Measurements from ENCODE around the gene DHRS3. TPM values are rescaled to one million over a fixed set of nuclear protein-coding genes. Genes with fewer than 3 reads are reported as not detected.

Gene DHRS3
- total RNA-seq, 1 experiment from 2014 or later: 87.0 TPM

- H3K9ac ChIP-seq (ENCODE audit: low read length): peak overlapping the region; percentile 60
- RAD21 ChIA-PET (ENCODE audit: low non-redundant PET in 1 of 2, low total read pairs in 2 of 2, uncharacterized antibody in 2 of 2, unreplicated experiment in 2 of 2): interaction anchor here in 1 of 2 experiments (1.0 kb wide), 1 partner anchor 9 kb away, joined by 3 read pairs; no protein-coding TSS in a partner anchor
- no peak for TF ChIP-seq ATF3 (IDR thresholded peaks at IDR 0.05)
- TF ChIP-seq, protein P1, sequence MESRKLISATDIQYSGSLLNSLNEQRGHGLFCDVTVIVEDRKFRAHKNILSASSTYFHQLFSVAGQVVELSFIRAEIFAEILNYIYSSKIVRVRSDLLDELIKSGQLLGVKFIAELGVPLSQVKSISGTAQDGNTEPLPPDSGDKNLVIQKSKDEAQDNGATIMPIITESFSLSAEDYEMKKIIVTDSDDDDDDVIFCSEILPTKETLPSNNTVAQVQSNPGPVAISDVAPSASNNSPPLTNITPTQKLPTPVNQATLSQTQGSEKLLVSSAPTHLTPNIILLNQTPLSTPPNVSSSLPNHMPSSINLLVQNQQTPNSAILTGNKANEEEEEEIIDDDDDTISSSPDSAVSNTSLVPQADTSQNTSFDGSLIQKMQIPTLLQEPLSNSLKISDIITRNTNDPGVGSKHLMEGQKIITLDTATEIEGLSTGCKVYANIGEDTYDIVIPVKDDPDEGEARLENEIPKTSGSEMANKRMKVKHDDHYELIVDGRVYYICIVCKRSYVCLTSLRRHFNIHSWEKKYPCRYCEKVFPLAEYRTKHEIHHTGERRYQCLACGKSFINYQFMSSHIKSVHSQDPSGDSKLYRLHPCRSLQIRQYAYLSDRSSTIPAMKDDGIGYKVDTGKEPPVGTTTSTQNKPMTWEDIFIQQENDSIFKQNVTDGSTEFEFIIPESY (IDR thresholded peaks at IDR 0.05; ENCODE audit: extremely low read depth, insufficient replicate concordance, low read length): no peak
- TF ChIP-seq SRF (IDR thresholded peaks at IDR 0.05; ENCODE audit: low read depth): no peak
- TF ChIP-seq CBX3 (IDR thresholded peaks at IDR 0.05; ENCODE audit: low read depth): peak; percentile 89; the same call in 1 of the 2 replicates
- peak; percentile 94 for TF ChIP-seq SP1 (IDR thresholded peaks at IDR 0.05; ENCODE audit: low read depth)
- no peak for TF ChIP-seq EZH2 (IDR thresholded peaks at IDR 0.05)
- TF ChIP-seq POLR2AphosphoS5 (IDR thresholded peaks at IDR 0.05; ENCODE audit: low read depth, low read length): peak; percentile 69
- peak; percentile 93 for TF ChIP-seq JUND (IDR thresholded peaks at IDR 0.05)
- TF ChIP-seq, protein P2, sequence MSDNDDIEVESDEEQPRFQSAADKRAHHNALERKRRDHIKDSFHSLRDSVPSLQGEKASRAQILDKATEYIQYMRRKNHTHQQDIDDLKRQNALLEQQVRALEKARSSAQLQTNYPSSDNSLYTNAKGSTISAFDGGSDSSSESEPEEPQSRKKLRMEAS (IDR thresholded peaks at IDR 0.05): peak; percentile 90
- TF ChIP-seq FOSL1 (IDR thresholded peaks at IDR 0.05; ENCODE audit: low read depth): peak; percentile 92
- peak; percentile 71 for TF ChIP-seq TCF7L2 (IDR thresholded peaks at IDR 0.05; ENCODE audit: borderline replicate concordance, extremely low read depth, insufficient read depth, insufficient read length)
- peak; percentile 95 for TF ChIP-seq SIN3A (IDR thresholded peaks at IDR 0.05; ENCODE audit: low read depth)
Measured at GRCh38 chr1:12549460-12550349, 68.3 kb downstream of the DHRS3 start.

More at GRCh38 chr1:12549460-12550349, 68.3 kb downstream of the DHRS3 start:
- no peaks in the 10 kb centered on the region for H3K36me3 ChIP-seq (ENCODE audit: control insufficient read depth in 1 of 2, insufficient read depth in 2 of 2, low read length in 2 of 2)
- H3K9me2 ChIP-seq (ENCODE audit: insufficient read depth): no peaks in the 10 kb centered on the region
- H3K9me3 ChIP-seq (ENCODE audit: control insufficient read depth in 1 of 2, insufficient read depth in 1 of 2, low read depth in 1 of 2, low read length in 2 of 2): no peaks in the 10 kb centered on the region
- H2AFZ ChIP-seq (ENCODE audit: low read depth, low read length, poor library complexity, severe bottlenecking): peak overlapping the region; percentile 22
- DNase-seq (ENCODE audit: low read depth, low spot score) (peak; percentile 83), ATAC-seq (peak; percentile 79)
- no peaks in the 10 kb centered on the region for H3K27me3 ChIP-seq (ENCODE audit: insufficient read depth, low read length)
- H3K27ac ChIP-seq (ENCODE audit: low read depth, low read length): peak overlapping the region; percentile 61
- no peaks in the 10 kb centered on the region for H4K20me1 ChIP-seq (ENCODE audit: insufficient read depth)
- no peaks in the 10 kb centered on the region for H3K79me2 ChIP-seq (ENCODE audit: insufficient read depth, low read length)
- no TSS peak for BruUV-seq (replicated peaks)
- peak overlapping the region; percentile 68 for H3K4me2 ChIP-seq (ENCODE audit: low read length)
- intact Hi-C loops (cut with micrococcal nuclease): loop anchor here (10.0 kb wide), 1 partner anchor 145 kb away; no protein-coding TSS in a partner anchor
- ChIA-PET POLR2A (interaction anchor here (1.1 to 1.5 kb wide), 2 partner anchors 10 to 74 kb away, joined by 3 to 4 read pairs; no protein-coding TSS in a partner anchor), CTCF (interaction anchor here (1.0 kb wide), 1 partner anchor 9 kb away, joined by 3 read pairs; no protein-coding TSS in a partner anchor)
- peak overlapping the region; percentile 22 to 35 for H3K4me3 ChIP-seq (replicated peaks in 1 of 2; ENCODE audit: low read depth in 1 of 2, low read length in 2 of 2)
- H3K4me1 ChIP-seq (ENCODE audit: control insufficient read depth in 1 of 2, insufficient read depth in 2 of 2, low read length in 2 of 2): peaks cover 23 to 69% of the 10 kb centered on the region in 2 experiments

All from HCT116 (cell line).